Measurements from ENCODE around the gene BCAS3. TPM values are rescaled to one million over a fixed set of nuclear protein-coding genes. Genes with fewer than 3 reads are reported as not detected.
A peak's percentile ranks its signal among the peaks of the same experiment; 100 is the strongest.

The BCAS3 gene
- total and polyA plus RNA-seq, 2 experiments from 2014 or later, result 18.0 to 20.2 TPM

DNA sequence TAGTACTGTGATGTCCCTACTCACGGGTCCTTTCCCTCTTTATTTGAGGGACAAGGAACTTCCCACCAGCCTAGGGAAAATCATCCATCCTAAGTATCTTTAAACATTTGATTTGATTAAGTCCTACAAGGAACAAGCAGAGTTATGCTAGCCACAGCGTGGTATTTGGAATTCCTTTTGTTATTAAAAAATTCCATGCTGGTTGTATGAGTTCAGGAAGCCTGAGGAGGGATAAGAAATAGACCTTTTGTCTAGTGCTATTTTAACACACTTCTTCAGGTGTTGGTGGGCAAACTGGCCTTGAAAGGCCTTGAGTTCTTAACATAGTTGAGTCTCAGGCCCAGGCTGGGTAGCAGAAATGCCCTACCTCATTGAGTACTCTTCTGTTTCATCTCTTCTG, 616.6 kb downstream of the BCAS3 start:
- no peak overlapping the region for H3K9ac ChIP-seq
- H3K9me3 ChIP-seq (ENCODE audit: low read depth), result no peaks in the 10 kb centered on the region
- no peak for DNase-seq
- no peak for TF ChIP-seq EZH2phosphoT487 (IDR thresholded peaks at IDR 0.05; ENCODE audit: insufficient read depth, low read depth)
- H3K27ac ChIP-seq, result peak overlapping the region; percentile 32; the same call in 1 of the 2 replicates
- WGBS, 2 experiments (ENCODE audit: low coverage in 1 of 2, low lambda C conversion rate in 2 of 2, missing lambda C conversion rate in 2 of 2), result 98% methylated on average over 2 of the region's 2 CpGs
- peak overlapping the region; percentile 25 for H3K4me2 ChIP-seq (ENCODE audit: unreplicated experiment)
- no peaks in the 10 kb centered on the region for H3K36me3 ChIP-seq (ENCODE audit: low read depth)
- H3K9me2 ChIP-seq (ENCODE audit: insufficient read depth), result no peaks in the 10 kb centered on the region
- peaks cover 11% of the 10 kb centered on the region; the same call in 1 of the 2 replicates for H3F3A ChIP-seq (ENCODE audit: insufficient read depth)
- H3K27me3 ChIP-seq (replicated peaks; ENCODE audit: insufficient read depth), result no peaks in the 10 kb centered on the region
- H4K20me1 ChIP-seq (ENCODE audit: insufficient read depth), result no peaks in the 10 kb centered on the region
- peaks cover 12% of the 10 kb centered on the region for H3K4me1 ChIP-seq (ENCODE audit: insufficient read depth)
- peak overlapping the region; percentile 15; the same call in 1 of the 2 replicates for H2AFZ ChIP-seq
- in situ Hi-C loops (cut with MboI), result no loop called here
- no peaks in the 10 kb centered on the region for H3K79me2 ChIP-seq (ENCODE audit: insufficient read depth)
- no peak overlapping the region for H3K4me3 ChIP-seq

DNA sequence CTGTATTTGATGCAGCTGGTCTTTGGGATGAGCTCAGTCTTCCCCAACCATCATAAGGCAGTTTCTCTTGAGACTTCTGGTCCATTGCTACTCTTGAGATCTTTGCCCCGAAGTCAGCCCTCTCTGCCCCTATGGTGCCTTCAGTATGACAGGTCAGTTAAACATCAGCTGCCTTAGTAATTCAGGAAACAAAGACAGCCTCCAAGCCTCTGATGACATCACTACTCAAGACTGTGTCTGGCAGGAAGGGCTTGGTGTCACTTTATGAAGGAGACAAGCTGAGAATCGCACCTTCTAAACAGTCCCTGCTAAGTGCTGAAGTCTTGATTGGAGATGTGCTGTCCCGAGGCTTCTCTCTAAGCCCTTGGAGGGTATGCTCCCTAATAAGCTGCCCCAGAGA, 617.1 kb downstream of the BCAS3 start:
- H4K20me1 ChIP-seq (ENCODE audit: insufficient read depth), result no peaks in the 10 kb centered on the region
- peaks cover 12% of the 10 kb centered on the region for H3K4me1 ChIP-seq (ENCODE audit: insufficient read depth)
- no peaks in the 10 kb centered on the region for H3K36me3 ChIP-seq (ENCODE audit: low read depth)
- no peak overlapping the region for H3K4me3 ChIP-seq
- no peaks in the 10 kb centered on the region for H3K9me3 ChIP-seq (ENCODE audit: low read depth)
- no peaks in the 10 kb centered on the region for H3K27me3 ChIP-seq (replicated peaks; ENCODE audit: insufficient read depth)
- no peaks in the 10 kb centered on the region for H3K79me2 ChIP-seq (ENCODE audit: insufficient read depth)
- H3K9me2 ChIP-seq (ENCODE audit: insufficient read depth), result no peaks in the 10 kb centered on the region
- peak overlapping the region; percentile 14; the same call in 1 of the 2 replicates for H3K9ac ChIP-seq
- peak overlapping the region; percentile 25 for H3K4me2 ChIP-seq (ENCODE audit: unreplicated experiment)
- peak; percentile 87 for DNase-seq
- in situ Hi-C loops (cut with MboI), result no loop called here
- H2AFZ ChIP-seq, result peak overlapping the region; percentile 15; the same call in 1 of the 2 replicates
- WGBS, 2 experiments (ENCODE audit: low coverage in 1 of 2, low lambda C conversion rate in 2 of 2, missing lambda C conversion rate in 2 of 2), result 20 to 23% methylated on average over 3 of the region's 3 CpGs
- TF ChIP-seq EZH2phosphoT487 (IDR thresholded peaks at IDR 0.05; ENCODE audit: insufficient read depth, low read depth) (no peak), EZH2 (IDR thresholded peaks at IDR 0.05; ENCODE audit: insufficient read depth, poor library complexity, severe bottlenecking) (no peak)
- H3K27ac ChIP-seq, result peak overlapping the region; percentile 32; the same call in 1 of the 2 replicates
- H3F3A ChIP-seq (ENCODE audit: insufficient read depth), result peaks cover 11% of the 10 kb centered on the region; the same call in 1 of the 2 replicates

- no peaks in the 10 kb centered on the region for H3K79me2 ChIP-seq (ENCODE audit: insufficient read depth)
- H3K4me2 ChIP-seq (ENCODE audit: unreplicated experiment), result no peak overlapping the region
- no peaks in the 10 kb centered on the region for H3K9me2 ChIP-seq (ENCODE audit: insufficient read depth)
- H3K27me3 ChIP-seq (replicated peaks; ENCODE audit: insufficient read depth), result no peaks in the 10 kb centered on the region
- peaks cover 19% of the 10 kb centered on the region for H3K4me1 ChIP-seq (ENCODE audit: insufficient read depth)
- H3K9me3 ChIP-seq (ENCODE audit: low read depth), result no peaks in the 10 kb centered on the region
- WGBS, 2 experiments (ENCODE audit: low coverage in 1 of 2, low lambda C conversion rate in 2 of 2, missing lambda C conversion rate in 2 of 2), result 94 to 97% methylated on average over 2 of the region's 2 CpGs
- H2AFZ ChIP-seq, result no peak overlapping the region
- no peaks in the 10 kb centered on the region for H3K36me3 ChIP-seq (ENCODE audit: low read depth)
- no peak overlapping the region for H3K4me3 ChIP-seq
- no peaks in the 10 kb centered on the region for H4K20me1 ChIP-seq (ENCODE audit: insufficient read depth)
- peaks cover 20% of the 10 kb centered on the region for H3F3A ChIP-seq (ENCODE audit: insufficient read depth)
- no peak overlapping the region for H3K9ac ChIP-seq
- in situ Hi-C loops (cut with MboI), result no loop called here
- no peak for DNase-seq
- TF ChIP-seq EZH2phosphoT487 (IDR thresholded peaks at IDR 0.05; ENCODE audit: insufficient read depth, low read depth) (no peak), EZH2 (IDR thresholded peaks at IDR 0.05; ENCODE audit: insufficient read depth, poor library complexity, severe bottlenecking) (no peak)
- no peak overlapping the region for H3K27ac ChIP-seq
Measured at GRCh38 chr17:61296058-61296457, 618.4 kb downstream of the BCAS3 start.

GRCh38 chr17:61299517-61300513, 622.2 kb downstream of the BCAS3 start:
- Histone ChIP-seq H3K4me1 (ENCODE audit: insufficient read depth) (peaks cover 12% of the 10 kb centered on the region), H2AFZ (no peak overlapping the region), H3K9me2 (ENCODE audit: insufficient read depth) (no peaks in the 10 kb centered on the region), H3K9ac (no peak overlapping the region), H4K20me1 (ENCODE audit: insufficient read depth) (no peaks in the 10 kb centered on the region), H3K27me3 (replicated peaks; ENCODE audit: insufficient read depth) (no peaks in the 10 kb centered on the region), H3K79me2 (ENCODE audit: insufficient read depth) (no peaks in the 10 kb centered on the region), H3F3A (ENCODE audit: insufficient read depth) (peaks cover 12% of the 10 kb centered on the region), H3K27ac (no peak overlapping the region), H3K4me3 (no peak overlapping the region), H3K36me3 (ENCODE audit: low read depth) (no peaks in the 10 kb centered on the region), H3K9me3 (ENCODE audit: low read depth) (no peaks in the 10 kb centered on the region), H3K4me2 (ENCODE audit: unreplicated experiment) (no peak overlapping the region)
- TF ChIP-seq EZH2phosphoT487 (IDR thresholded peaks at IDR 0.05; ENCODE audit: insufficient read depth, low read depth), result no peak
- TF ChIP-seq EZH2 (IDR thresholded peaks at IDR 0.05; ENCODE audit: insufficient read depth, poor library complexity, severe bottlenecking), result no peak
- 72 to 78% methylated on average over 9 of the region's 9 CpGs for WGBS, 2 experiments (ENCODE audit: low coverage in 1 of 2, low lambda C conversion rate in 2 of 2, missing lambda C conversion rate in 2 of 2)
- in situ Hi-C loops (cut with MboI), result no loop called here
- DNase-seq, result no peak
